ENCODE measurements around the gene SLC4A5.
"Not testable (repeated sequence)": the region's sequence is repeated elsewhere in the genome, so short reads cannot be mapped to it uniquely, and the experiment has no call there.

The SLC4A5 gene

DNA sequence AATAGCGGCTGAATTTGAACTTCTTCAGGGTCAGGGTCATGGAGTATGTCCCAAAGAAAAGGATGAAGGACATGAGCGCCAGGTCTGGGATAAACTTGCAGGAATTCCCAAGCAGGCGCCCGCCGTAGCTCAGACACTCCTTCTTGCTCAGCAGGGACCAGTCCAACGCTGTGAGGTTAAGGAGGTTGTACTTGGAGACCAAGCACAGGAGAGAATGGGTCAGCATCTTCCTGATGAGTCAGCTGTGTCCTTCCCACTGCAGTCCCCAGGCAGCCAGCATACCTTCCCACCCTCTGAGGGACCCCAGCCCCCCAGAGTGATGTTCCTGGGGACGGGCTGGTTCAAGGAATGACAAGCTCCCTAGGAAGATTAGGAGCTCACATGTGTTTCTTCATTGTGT lies 103.9 kb downstream of the SLC4A5 start:
- TF ChIP-seq, protein P1, sequence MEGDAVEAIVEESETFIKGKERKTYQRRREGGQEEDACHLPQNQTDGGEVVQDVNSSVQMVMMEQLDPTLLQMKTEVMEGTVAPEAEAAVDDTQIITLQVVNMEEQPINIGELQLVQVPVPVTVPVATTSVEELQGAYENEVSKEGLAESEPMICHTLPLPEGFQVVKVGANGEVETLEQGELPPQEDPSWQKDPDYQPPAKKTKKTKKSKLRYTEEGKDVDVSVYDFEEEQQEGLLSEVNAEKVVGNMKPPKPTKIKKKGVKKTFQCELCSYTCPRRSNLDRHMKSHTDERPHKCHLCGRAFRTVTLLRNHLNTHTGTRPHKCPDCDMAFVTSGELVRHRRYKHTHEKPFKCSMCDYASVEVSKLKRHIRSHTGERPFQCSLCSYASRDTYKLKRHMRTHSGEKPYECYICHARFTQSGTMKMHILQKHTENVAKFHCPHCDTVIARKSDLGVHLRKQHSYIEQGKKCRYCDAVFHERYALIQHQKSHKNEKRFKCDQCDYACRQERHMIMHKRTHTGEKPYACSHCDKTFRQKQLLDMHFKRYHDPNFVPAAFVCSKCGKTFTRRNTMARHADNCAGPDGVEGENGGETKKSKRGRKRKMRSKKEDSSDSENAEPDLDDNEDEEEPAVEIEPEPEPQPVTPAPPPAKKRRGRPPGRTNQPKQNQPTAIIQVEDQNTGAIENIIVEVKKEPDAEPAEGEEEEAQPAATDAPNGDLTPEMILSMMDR (conservative IDR thresholded peaks at IDR 0.05; ENCODE audit: control insufficient read depth, insufficient read depth, low read depth, low read length) = no peak
- H3K4me3 ChIP-seq (ENCODE audit: control insufficient read depth, low read depth, low read length) = no peak overlapping the region
- DNase-seq (ENCODE audit: low read depth) = no peak

DNA sequence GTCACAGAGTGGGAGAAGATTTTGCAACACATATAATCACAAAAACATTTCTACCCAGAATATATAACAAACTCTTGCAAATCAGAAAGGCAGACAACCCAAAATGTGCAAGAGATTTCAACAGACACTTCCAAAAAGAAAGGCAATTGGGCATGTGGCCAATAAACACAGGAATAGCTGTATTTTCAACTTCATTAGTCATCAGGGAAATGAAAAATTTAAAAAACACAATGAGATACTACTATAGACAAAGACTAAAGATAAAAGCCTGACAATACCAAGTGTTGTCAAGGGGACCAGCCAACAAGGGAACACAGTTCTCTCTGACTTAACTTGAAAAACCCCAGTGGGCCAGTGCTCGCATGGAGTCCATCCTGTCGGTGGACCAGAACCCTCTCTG lies 104.3 kb downstream of the SLC4A5 start:
- peak; percentile 90 for DNase-seq (ENCODE audit: low read depth)
- H3K4me3 ChIP-seq (ENCODE audit: control insufficient read depth, low read depth, low read length) = no peak overlapping the region
- TF ChIP-seq, protein P1 (conservative IDR thresholded peaks at IDR 0.05; ENCODE audit: control insufficient read depth, insufficient read depth, low read depth, low read length) = no peak

DNA sequence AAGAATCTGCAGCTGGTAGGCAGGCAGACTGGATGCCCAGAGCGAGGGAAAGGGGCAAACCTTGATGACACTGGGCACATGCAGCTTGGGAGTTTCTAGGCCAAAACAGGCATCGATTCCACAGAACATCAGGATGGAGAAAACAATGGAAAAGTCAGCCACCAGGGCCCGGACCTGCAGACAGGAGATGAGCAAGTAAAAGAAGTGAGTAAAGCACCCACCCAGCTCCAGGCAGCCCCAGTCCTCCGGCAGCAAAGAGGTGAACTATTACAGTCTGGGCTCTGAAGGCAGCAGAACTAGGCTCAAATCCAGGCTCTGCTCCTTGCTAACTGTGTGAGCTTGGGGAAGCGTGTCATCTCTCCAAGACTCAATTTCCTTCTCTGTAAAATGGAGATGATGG lies 108.2 kb downstream of the SLC4A5 start:
- TF ChIP-seq, protein P1 (conservative IDR thresholded peaks at IDR 0.05; ENCODE audit: control insufficient read depth, insufficient read depth, low read depth, low read length) = no peak
- DNase-seq (ENCODE audit: low read depth) = no peak
- H3K4me3 ChIP-seq (ENCODE audit: control insufficient read depth, low read depth, low read length) = no peak overlapping the region

DNA sequence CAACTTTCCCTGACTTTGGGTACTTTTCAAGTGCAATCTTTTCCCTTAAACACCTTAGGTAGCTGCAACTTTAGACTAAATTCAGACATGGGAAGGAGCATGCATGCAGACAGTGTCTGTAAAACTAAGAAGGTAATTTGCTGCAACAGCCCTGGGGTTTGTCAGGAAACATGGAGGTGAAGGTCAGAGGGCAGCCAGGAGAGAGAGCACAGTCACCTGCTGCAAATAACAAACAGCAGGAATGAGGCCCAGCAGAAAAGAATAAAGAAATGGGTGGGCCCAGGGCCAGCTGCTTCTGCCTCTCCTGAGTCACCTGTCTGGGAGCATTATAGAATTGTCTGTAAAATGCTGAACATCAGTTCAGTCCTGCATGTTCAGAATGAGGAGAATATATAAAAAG lies 109.6 kb downstream of the SLC4A5 start:
- TF ChIP-seq, protein P1 (conservative IDR thresholded peaks at IDR 0.05; ENCODE audit: control insufficient read depth, insufficient read depth, low read depth, low read length) = no peak
- no peak overlapping the region for H3K4me3 ChIP-seq (ENCODE audit: control insufficient read depth, low read depth, low read length)
- DNase-seq (ENCODE audit: low read depth) = no peak

DNA sequence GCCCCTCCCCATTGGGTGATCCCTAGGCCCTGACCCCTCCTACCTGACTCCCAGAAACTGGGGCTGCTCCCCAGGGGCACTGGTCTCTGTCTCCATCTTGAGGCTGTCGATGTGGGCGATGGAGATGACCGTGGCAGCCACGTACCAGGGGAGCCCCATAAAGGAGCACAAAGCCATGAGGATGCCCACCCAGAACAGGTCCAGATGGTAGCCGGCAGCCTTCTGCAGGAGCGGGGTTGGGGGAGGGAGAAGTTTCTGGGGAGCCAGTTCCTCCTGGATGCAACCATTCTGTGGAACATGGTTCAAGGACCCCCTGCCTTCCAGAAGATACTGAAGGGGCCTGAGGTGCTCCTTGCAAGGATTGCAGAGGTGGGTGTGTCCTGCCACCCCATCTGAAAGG lies 110.8 kb downstream of the SLC4A5 start:
- DNase-seq (ENCODE audit: low read depth) = no peak
- H3K4me3 ChIP-seq (ENCODE audit: control insufficient read depth, low read depth, low read length) = no peak overlapping the region
- TF ChIP-seq, protein P1 (conservative IDR thresholded peaks at IDR 0.05; ENCODE audit: control insufficient read depth, insufficient read depth, low read depth, low read length) = no peak

DNA sequence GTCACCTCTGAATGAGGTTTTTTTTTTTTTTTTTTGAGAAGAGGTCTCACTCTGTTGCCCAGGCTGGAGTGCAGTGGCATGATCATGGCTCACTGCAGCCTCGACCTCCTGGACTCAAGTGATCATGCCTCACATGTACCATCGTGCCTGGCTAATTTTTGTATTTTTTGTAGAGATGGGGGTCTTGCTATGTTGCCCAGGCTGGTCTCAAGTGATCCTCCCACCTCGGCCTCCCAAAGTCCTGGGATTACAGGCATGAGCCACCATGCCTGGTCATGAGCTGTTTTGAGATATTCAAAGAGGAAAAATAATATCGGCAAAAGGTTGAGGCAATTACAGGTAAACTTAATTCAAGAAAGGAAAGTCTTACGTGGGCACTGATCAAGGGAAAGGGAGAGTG lies 113.4 kb downstream of the SLC4A5 start:
- H3K4me3 ChIP-seq (ENCODE audit: control insufficient read depth, low read depth, low read length); DNase-seq (ENCODE audit: low read depth): not testable (repeated sequence)

DNA sequence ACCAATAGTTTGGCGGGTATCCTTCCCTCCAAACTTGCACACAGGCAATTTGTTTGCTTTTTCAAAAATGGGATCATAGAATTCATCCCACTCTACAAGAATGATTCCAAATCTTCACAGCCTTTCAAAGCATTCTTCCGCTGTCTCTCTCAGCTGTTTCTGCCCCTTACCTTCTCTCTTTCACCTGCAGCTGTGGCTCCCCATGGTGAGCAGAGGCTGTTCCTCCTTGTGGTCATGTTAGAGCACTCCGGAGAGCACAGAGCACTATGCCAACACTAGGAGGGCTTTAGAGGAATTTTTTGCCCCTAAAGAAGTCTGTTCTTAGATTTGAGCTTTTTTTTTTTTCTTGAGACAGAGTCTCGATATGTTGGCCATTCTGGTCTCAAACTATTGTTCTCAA lies 114.4 kb downstream of the SLC4A5 start:
- TF ChIP-seq, protein P1 (conservative IDR thresholded peaks at IDR 0.05; ENCODE audit: control insufficient read depth, insufficient read depth, low read depth, low read length) = no peak

More for the DNA sequence above, 114.4 kb downstream of the SLC4A5 start:
- no peak overlapping the region for H3K4me3 ChIP-seq (ENCODE audit: control insufficient read depth, low read depth, low read length)
- no peak for DNase-seq (ENCODE audit: low read depth)
